ENCODE measurements around the gene IQSEC1. TPM values are rescaled to one million over a fixed set of nuclear protein-coding genes. Genes with fewer than 3 reads are reported as not detected.

The IQSEC1 gene
- total and polyA plus RNA-seq, 10 of the 15 experiments (the other 5 are each of a cell fraction or from before 2014, with no cell fraction given): 0.92 to 55.2 (median 8.5) TPM

DNA sequence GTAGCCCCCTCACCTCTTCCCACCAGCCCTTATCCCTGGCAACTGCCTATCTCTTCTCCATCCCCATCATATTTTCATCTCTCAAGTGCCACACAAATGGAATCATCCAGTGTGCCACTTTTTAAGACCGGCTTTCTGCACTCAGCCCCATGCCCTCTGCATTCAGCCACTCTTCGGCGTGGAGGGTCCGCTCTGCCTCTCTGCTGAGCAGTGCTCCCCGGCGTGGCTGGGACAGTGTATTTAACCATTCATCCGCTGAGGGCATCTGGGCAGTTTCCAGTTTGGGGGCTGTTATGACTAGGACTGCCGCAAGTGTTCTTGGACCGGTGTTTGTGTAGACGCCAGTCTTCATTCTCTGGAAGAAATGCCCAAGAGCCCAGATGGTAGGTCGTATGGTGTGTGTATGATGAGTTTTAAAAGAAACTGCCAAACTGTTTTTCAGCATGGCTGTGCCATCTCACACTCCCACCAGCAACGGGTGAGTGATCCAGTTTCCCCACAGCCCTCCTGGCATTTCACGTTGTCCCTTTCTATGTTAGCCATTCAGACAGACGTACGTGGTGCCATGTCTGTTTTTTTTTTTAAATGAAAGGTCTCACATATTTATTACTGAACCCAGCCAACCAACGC, 20.9 kb downstream of the IQSEC1 start:
- CTCF ChIA-PET: no interaction called here
- Histone ChIP-seq H3K36me3 (ENCODE audit: control insufficient read depth in 2 of 2, insufficient read depth in 2 of 2, low read length in 1 of 2) (no peaks in the 10 kb centered on the region; a peak in 1 of 4 replicates), H2AFZ (ENCODE audit: control insufficient read depth, low read depth, low read length) (no peak overlapping the region), H3K4me1 (ENCODE audit: control insufficient read depth, insufficient read depth, low read length) (peaks cover 7% of the 10 kb centered on the region), H3K9ac (ENCODE audit: control insufficient read depth, insufficient read depth, low read length) (no peak overlapping the region), H3K27ac (ENCODE audit: control insufficient read depth, insufficient read depth) (no peak overlapping the region), H3K4me3 (no peak overlapping the region), H4K20me1 (ENCODE audit: control insufficient read depth, insufficient read depth) (no peaks in the 10 kb centered on the region), H3K79me2 (ENCODE audit: control insufficient read depth, insufficient read depth, low read length) (peaks cover 3% of the 10 kb centered on the region), H3K27me3 (replicated peaks in 1 of 2; ENCODE audit: control insufficient read depth in 2 of 2, insufficient read depth in 2 of 2, low read length in 1 of 2) (no peaks in the 10 kb centered on the region), H3K4me2 (ENCODE audit: control insufficient read depth, insufficient read depth) (no peak overlapping the region), H3K9me3 (replicated peaks; ENCODE audit: control insufficient read depth, insufficient read depth, low read length) (no peaks in the 10 kb centered on the region)
- intact Hi-C loops (cut with micrococcal nuclease; ENCODE audit: unreplicated experiment): no loop called here
- WGBS (ENCODE audit: insufficient coverage, insufficient replicate concordance, low lambda C conversion rate, missing lambda C conversion rate): 74% methylated on average over 16 of the region's 16 CpGs
- RAD21 ChIA-PET (ENCODE audit: unreplicated experiment): no interaction called here
- no peak for TF ChIP-seq BCL11A (IDR thresholded peaks at IDR 0.05; ENCODE audit: low read depth, low read length)
- TF ChIP-seq, protein P1, sequence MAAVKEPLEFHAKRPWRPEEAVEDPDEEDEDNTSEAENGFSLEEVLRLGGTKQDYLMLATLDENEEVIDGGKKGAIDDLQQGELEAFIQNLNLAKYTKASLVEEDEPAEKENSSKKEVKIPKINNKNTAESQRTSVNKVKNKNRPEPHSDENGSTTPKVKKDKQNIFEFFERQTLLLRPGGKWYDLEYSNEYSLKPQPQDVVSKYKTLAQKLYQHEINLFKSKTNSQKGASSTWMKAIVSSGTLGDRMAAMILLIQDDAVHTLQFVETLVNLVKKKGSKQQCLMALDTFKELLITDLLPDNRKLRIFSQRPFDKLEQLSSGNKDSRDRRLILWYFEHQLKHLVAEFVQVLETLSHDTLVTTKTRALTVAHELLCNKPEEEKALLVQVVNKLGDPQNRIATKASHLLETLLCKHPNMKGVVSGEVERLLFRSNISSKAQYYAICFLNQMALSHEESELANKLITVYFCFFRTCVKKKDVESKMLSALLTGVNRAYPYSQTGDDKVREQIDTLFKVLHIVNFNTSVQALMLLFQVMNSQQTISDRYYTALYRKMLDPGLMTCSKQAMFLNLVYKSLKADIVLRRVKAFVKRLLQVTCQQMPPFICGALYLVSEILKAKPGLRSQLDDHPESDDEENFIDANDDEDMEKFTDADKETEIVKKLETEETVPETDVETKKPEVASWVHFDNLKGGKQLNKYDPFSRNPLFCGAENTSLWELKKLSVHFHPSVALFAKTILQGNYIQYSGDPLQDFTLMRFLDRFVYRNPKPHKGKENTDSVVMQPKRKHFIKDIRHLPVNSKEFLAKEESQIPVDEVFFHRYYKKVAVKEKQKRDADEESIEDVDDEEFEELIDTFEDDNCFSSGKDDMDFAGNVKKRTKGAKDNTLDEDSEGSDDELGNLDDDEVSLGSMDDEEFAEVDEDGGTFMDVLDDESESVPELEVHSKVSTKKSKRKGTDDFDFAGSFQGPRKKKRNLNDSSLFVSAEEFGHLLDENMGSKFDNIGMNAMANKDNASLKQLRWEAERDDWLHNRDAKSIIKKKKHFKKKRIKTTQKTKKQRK (IDR thresholded peaks at IDR 0.05; ENCODE audit: low read depth, low read length): no peak
- TF ChIP-seq SUPT20H (IDR thresholded peaks at IDR 0.05; ENCODE audit: borderline replicate concordance, control insufficient read depth, low read depth, low read length): no peak
- TF ChIP-seq IKZF2 (IDR thresholded peaks at IDR 0.05): no peak
- TF ChIP-seq EP300 (IDR thresholded peaks at IDR 0.05; ENCODE audit: borderline replicate concordance in 1 of 2, control insufficient read depth in 1 of 2, low read depth in 2 of 2, low read length in 2 of 2): no peak
- TF ChIP-seq ZNF207 (IDR thresholded peaks at IDR 0.05; ENCODE audit: borderline replicate concordance): no peak
- TF ChIP-seq CREM (IDR thresholded peaks at IDR 0.05; ENCODE audit: low read depth): no peak
- in situ Hi-C loops (cut with MboI): no loop called here
- FAIRE-seq (no peak), ATAC-seq (no peak), DNase-seq (ENCODE audit: low read depth, low spot score) (no peak)
- SMC1A ChIA-PET (ENCODE audit: uncharacterized antibody, unreplicated experiment): no interaction called here
- BruUV-seq (replicated peaks): no TSS peak
- POLR2A ChIA-PET: no interaction called here

Data from GM12878 (cell line).